Measurements from ENCODE around the gene PTPRCAP. TPM values are rescaled to one million over a fixed set of nuclear protein-coding genes. Genes with fewer than 3 reads are reported as not detected.

PTPRCAP gene
- total RNA-seq, 4 donors from 2014 or later, result 13.2 to 78.9 (median 53.9) TPM

DNA sequence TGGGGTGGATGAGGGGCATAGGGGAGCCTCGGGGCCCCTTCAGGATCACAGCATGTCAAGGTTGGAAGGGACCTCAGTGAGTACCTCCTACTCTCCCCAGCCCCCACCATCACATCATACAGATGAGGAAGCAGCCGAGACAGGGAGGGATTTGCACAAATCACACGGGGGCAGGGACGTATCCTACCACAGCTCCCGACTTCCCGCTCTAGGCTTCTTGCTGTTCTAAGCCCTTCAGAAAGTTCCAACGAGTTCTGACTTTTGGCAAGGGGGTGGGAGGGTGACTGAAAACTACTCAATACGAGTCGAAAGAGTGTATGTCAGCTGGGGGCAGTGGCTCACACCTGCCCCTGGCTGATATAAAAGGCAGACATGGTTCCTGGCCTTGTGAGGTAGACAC lies 50.4 kb downstream of the PTPRCAP start:
- TF ChIP-seq POLR2AphosphoS5 (IDR thresholded peaks at IDR 0.05) (no peak), EP300 (IDR thresholded peaks at IDR 0.05; ENCODE audit: low read depth) (no peak), POLR2A (IDR thresholded peaks at IDR 0.05) (no peak)
- TF ChIP-seq, protein P1, sequence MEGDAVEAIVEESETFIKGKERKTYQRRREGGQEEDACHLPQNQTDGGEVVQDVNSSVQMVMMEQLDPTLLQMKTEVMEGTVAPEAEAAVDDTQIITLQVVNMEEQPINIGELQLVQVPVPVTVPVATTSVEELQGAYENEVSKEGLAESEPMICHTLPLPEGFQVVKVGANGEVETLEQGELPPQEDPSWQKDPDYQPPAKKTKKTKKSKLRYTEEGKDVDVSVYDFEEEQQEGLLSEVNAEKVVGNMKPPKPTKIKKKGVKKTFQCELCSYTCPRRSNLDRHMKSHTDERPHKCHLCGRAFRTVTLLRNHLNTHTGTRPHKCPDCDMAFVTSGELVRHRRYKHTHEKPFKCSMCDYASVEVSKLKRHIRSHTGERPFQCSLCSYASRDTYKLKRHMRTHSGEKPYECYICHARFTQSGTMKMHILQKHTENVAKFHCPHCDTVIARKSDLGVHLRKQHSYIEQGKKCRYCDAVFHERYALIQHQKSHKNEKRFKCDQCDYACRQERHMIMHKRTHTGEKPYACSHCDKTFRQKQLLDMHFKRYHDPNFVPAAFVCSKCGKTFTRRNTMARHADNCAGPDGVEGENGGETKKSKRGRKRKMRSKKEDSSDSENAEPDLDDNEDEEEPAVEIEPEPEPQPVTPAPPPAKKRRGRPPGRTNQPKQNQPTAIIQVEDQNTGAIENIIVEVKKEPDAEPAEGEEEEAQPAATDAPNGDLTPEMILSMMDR (IDR thresholded peaks at IDR 0.05), result no peak
- Histone ChIP-seq H3K4me1 (peaks cover 10 to 28% (median 18%) of the 10 kb centered on the region in 4 donors), H3K36me3 (no peaks in the 10 kb centered on the region), H3K27ac (no peak overlapping the region), H3K4me3 (no peak overlapping the region), H3K9me3 (no peaks in the 10 kb centered on the region), H3K27me3 (no peaks in the 10 kb centered on the region)
- in situ Hi-C loops (cut with MboI; ENCODE audit: low pct_ligation_motif_present in 1 of 4, low pct_unique_long_range_greater_than_20kb in 1 of 4, low sequenced_read_pairs in 3 of 4), result loop anchor here in 1 of 4 donors (25.0 kb wide), 1 partner anchor 125 kb away; the partner anchor contains the start of gene GRK2
- no peak for DNase-seq
- WGBS, 2 donors (ENCODE audit: low coverage in 1 of 2), result 55 to 58% methylated on average over 7 to 9 of the region's 9 CpGs
- intact Hi-C loops (cut with DNase I; ENCODE audit: low total_unique reads), result no loop called here

Small RNA genes lying within 50 kb of the gene (small RNA-seq; reads per million reads assigned to genes)
- 0 reads per million in 4 donors for gene RNU6-1238P

Other genes starting within 250 kb of the PTPRCAP start
- gene GRK2, start 171.2 kb downstream of the PTPRCAP start, total RNA-seq, result 100 to 1,000 TPM; 104 to 294 (median 160) TPM
- 100 to 1,000 TPM in 1 of 4 donors, 10 to 100 TPM in 3; 19.7 to 194 (median 54.5) TPM for gene ANKRD13D, start 148.4 kb downstream of the PTPRCAP start, total RNA-seq
- 100 to 1,000 TPM in 2 of 4 donors, 10 to 100 TPM in 2; 73.0 to 174 (median 123) TPM for gene SSH3, start 134.2 kb downstream of the PTPRCAP start, total RNA-seq
- 100 to 1,000 TPM; 261 to 372 (median 319) TPM for gene POLD4, start 84.1 kb downstream of the PTPRCAP start, total RNA-seq
- 10 to 100 TPM in 1 of 4 donors, 1 to 10 TPM in 3; 1.8 to 46.4 (median 5.8) TPM for gene CLCF1, start 64.1 kb downstream of the PTPRCAP start, total RNA-seq
- gene RAD9A, start 45.7 kb downstream of the PTPRCAP start, total RNA-seq, result 100 to 1,000 TPM in 2 of 4 donors, 10 to 100 TPM in 2; 37.8 to 470 (median 95.3) TPM
- 100 to 1,000 TPM in 3 of 4 donors, 10 to 100 TPM in 1; 83.0 to 251 (median 163) TPM for gene PPP1CA, start 35.8 kb downstream of the PTPRCAP start, total RNA-seq
- 10 to 100 TPM in 2 of 4 donors, 1 to 10 TPM in 2; 1.2 to 17.2 (median 7.4) TPM for gene TBC1D10C, start 33.6 kb downstream of the PTPRCAP start, total RNA-seq
- 1 to 10 TPM in 1 of 4 donors, under 1 TPM in 3; 0.27 to 4.4 (median 0.43) TPM for gene CARNS1, start 22.0 kb downstream of the PTPRCAP start, total RNA-seq
- gene RPS6KB2, start 9.2 kb downstream of the PTPRCAP start, total RNA-seq, result 100 to 1,000 TPM in 1 of 4 donors, 10 to 100 TPM in 3; 53.5 to 108 (median 75.9) TPM
- gene CORO1B, start 5.8 kb upstream of the PTPRCAP start, total RNA-seq, result 100 to 1,000 TPM in 3 of 4 donors, 10 to 100 TPM in 1; 72.6 to 204 (median 151) TPM
- gene GPR152, start 15.0 kb upstream of the PTPRCAP start, total RNA-seq, result not detected
- gene CABP4, start 17.7 kb upstream of the PTPRCAP start, total RNA-seq, result 1 to 10 TPM in 2 of 4 donors, not detected in 2; 1.2 to 2.2 TPM
- 100 to 1,000 TPM; 107 to 347 (median 115) TPM for gene TMEM134, start 31.6 kb upstream of the PTPRCAP start, total RNA-seq
- 10 to 100 TPM; 32.9 to 71.5 (median 57.6) TPM for gene AIP, start 45.3 kb upstream of the PTPRCAP start, total RNA-seq
- 100 to 1,000 TPM in 1 of 4 donors, 10 to 100 TPM in 3; 23.5 to 451 (median 60.8) TPM for gene PITPNM1, start 67.7 kb upstream of the PTPRCAP start, total RNA-seq
- 100 to 1,000 TPM in 1 of 4 donors, 10 to 100 TPM in 3; 49.4 to 140 (median 83.4) TPM for gene CDK2AP2, start 70.5 kb upstream of the PTPRCAP start, total RNA-seq
- not detected for gene CABP2, start 85.8 kb upstream of the PTPRCAP start, total RNA-seq
- 100 to 1,000 TPM; 166 to 578 (median 537) TPM for gene GSTP1, start 146.1 kb upstream of the PTPRCAP start, total RNA-seq
- 100 to 1,000 TPM; 421 to 762 (median 554) TPM for gene NDUFV1, start 169.3 kb upstream of the PTPRCAP start, total RNA-seq
- gene NUDT8, start 192.3 kb upstream of the PTPRCAP start, total RNA-seq, result 10 to 100 TPM; 21.3 to 68.5 (median 26.9) TPM
- gene TBX10, start 202.1 kb upstream of the PTPRCAP start, total RNA-seq, result 10 to 100 TPM in 2 of 4 donors, 1 to 10 TPM in 1, not detected in 1; 1.3 to 16.5 (median 15.0) TPM
- gene ACY3, start 213.0 kb upstream of the PTPRCAP start, total RNA-seq, result 10 to 100 TPM in 3 of 4 donors, 1 to 10 TPM in 1; 4.1 to 29.4 (median 11.8) TPM
- 10 to 100 TPM in 1 of 4 donors, not detected in 3; 13.8 TPM for gene ALDH3B2, start 236.9 kb upstream of the PTPRCAP start, total RNA-seq

All from transverse colon (tissue), 4 donors.